HL-60 (cell line): ENCODE results near the gene KMT2A.
"Not testable (repeated sequence)": the region's sequence is repeated elsewhere in the genome, so short reads cannot be mapped to it uniquely, and the experiment has no call there.

Experiments used
- GABPA ChIP-seq: IDR thresholded peaks from 2 replicates; pipeline ENCODE4 v1.6.1; 2012; ENCODE audit warnings: low read depth
- POLR2AphosphoS5 ChIP-seq: IDR thresholded peaks from 2 replicates; pipeline ENCODE4 v1.6.1; 2012; ENCODE audit warnings: low read depth
- TF ChIP-seq, protein P1 (sequence below): IDR thresholded peaks from one replicate; pipeline ENCODE4 v1.5.1; 2011; ENCODE audit warnings: low read length, control low read depth, inconsistent platforms; ENCODE audit not compliant: insufficient read depth
- TF ChIP-seq, protein P2 (sequence below): IDR thresholded peaks from 2 replicates; pipeline ENCODE4 v1.6.1; 2012; ENCODE audit warnings: low read depth; ENCODE audit not compliant: insufficient replicate concordance

DNA sequence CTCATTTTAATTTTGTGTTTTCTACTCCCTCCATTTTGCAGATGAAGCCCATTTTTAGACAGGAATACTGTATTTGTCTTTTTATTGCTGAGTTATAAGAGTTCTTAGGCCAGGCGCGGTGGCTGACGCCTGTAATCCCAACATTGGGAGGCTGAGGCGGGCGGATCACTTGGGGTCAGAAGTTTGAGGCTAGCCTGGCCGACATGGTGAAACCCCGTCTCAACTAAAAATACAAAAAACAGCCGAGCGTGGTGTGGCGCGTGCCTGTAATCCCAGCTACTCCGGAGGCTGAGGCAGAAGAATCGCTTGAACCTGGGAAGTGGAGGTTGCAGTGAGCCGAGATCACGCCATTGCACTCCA is 135.4 kb downstream of the KMT2A start:
- TF ChIP-seq, protein P1, sequence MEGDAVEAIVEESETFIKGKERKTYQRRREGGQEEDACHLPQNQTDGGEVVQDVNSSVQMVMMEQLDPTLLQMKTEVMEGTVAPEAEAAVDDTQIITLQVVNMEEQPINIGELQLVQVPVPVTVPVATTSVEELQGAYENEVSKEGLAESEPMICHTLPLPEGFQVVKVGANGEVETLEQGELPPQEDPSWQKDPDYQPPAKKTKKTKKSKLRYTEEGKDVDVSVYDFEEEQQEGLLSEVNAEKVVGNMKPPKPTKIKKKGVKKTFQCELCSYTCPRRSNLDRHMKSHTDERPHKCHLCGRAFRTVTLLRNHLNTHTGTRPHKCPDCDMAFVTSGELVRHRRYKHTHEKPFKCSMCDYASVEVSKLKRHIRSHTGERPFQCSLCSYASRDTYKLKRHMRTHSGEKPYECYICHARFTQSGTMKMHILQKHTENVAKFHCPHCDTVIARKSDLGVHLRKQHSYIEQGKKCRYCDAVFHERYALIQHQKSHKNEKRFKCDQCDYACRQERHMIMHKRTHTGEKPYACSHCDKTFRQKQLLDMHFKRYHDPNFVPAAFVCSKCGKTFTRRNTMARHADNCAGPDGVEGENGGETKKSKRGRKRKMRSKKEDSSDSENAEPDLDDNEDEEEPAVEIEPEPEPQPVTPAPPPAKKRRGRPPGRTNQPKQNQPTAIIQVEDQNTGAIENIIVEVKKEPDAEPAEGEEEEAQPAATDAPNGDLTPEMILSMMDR = not testable (repeated sequence)
- TF ChIP-seq POLR2AphosphoS5, GABPA: not testable (repeated sequence)
- TF ChIP-seq, protein P2, sequence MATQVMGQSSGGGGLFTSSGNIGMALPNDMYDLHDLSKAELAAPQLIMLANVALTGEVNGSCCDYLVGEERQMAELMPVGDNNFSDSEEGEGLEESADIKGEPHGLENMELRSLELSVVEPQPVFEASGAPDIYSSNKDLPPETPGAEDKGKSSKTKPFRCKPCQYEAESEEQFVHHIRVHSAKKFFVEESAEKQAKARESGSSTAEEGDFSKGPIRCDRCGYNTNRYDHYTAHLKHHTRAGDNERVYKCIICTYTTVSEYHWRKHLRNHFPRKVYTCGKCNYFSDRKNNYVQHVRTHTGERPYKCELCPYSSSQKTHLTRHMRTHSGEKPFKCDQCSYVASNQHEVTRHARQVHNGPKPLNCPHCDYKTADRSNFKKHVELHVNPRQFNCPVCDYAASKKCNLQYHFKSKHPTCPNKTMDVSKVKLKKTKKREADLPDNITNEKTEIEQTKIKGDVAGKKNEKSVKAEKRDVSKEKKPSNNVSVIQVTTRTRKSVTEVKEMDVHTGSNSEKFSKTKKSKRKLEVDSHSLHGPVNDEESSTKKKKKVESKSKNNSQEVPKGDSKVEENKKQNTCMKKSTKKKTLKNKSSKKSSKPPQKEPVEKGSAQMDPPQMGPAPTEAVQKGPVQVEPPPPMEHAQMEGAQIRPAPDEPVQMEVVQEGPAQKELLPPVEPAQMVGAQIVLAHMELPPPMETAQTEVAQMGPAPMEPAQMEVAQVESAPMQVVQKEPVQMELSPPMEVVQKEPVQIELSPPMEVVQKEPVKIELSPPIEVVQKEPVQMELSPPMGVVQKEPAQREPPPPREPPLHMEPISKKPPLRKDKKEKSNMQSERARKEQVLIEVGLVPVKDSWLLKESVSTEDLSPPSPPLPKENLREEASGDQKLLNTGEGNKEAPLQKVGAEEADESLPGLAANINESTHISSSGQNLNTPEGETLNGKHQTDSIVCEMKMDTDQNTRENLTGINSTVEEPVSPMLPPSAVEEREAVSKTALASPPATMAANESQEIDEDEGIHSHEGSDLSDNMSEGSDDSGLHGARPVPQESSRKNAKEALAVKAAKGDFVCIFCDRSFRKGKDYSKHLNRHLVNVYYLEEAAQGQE = peak; percentile 6
